ENCODE data around the gene ST3GAL5.
"Not testable (repeated sequence)": the region's sequence is repeated elsewhere in the genome, so short reads cannot be mapped to it uniquely, and the experiment has no call there.

ST3GAL5 gene

DNA sequence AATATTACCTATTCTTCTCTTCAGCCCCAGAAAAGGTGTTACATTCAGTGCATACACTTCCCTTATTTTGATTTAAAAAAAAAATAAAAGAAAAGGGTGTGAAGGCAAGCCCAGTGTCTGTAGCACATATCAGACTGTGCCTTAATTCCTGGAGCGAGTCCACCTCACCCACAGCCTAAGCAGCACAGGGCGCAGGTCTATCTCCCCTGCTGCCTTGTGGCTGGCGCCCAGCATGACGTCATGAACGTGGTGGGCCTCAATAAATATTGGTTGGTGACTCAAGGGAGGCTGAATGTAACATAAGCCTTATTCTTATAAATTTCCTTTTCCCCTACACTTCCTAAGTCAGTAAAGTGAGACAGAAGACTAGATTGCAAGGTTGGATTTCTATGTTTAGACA lies 26.4 kb downstream of the ST3GAL5 start:
- peak; percentile 72 for DNase-seq

DNA sequence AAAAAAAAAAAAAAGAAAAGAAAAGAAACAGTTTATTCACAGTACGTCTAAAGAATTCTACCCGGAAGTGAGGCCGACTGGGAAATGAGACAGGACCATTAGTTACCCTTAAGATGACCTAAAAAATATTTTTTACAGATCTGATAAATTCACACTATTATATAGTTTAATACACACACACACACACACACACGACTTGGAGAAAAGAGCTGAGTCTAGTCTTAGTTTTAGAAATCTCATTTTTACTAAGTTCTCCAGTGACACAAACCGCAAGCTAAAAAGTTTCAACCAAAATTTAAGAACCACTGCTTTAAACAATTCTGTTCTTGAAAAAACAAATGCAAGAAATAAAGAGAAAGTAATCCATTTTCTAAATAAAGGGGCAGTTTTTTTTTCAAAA lies 27.1 kb downstream of the ST3GAL5 start:
- no peak for DNase-seq

DNA sequence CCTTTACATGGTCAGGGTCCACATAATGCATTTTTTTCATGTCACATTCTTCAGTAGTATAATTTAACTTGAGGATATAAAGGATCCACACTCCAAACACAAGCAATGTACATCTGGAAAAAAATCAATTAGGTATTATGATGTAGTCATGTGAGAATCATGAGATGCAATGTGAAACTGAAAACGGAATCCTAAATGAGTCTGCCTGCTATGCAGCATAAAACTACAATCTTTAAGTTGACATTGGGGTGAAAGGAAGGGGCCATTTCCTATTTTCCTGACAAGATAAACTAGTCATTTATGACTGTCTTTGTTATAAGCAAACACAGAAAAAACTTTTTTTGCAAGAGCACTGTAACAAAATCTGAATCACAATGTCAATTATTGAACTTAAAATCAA lies 27.6 kb downstream of the ST3GAL5 start:
- no peak for DNase-seq

DNA sequence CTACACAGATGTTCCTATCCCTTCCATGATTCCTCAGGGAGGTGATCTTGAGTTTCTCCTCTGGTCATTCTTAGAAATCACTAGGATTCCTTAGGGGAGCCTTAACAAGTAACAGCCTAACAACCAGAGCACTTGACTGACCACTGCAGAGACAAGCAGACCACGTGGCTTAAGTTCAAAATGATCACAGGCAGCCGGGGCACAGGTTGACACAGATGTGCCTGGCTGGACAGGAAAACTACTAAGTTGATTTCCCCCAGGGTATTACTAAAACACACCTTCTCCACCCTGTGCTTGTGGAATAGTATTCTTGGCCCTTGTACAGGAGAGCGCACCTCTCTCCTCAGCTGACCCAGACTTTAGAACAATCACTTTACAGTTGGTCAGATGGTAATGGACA lies 29.9 kb downstream of the ST3GAL5 start:
- no peak for DNase-seq

DNA sequence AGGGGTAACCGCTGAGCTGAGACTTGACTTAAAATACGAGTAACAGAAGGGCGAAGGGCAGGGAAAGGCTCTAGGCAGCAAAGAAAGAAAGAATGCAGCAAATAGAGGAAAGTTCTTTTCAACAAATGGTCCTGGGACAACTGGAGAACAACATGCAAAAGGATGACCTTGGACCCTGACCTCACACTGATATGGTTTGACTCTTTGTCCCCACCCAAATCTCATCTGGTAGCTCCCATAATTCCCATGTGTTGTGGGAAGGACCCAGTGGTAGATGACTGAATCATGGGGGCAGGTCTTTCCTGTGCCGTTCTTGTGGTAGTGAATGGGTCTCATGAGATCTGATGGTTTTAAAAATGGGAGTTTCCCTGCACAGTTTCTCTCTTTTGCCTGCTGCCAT lies 33.9 kb downstream of the ST3GAL5 start:
- DNase-seq: no peak

DNA sequence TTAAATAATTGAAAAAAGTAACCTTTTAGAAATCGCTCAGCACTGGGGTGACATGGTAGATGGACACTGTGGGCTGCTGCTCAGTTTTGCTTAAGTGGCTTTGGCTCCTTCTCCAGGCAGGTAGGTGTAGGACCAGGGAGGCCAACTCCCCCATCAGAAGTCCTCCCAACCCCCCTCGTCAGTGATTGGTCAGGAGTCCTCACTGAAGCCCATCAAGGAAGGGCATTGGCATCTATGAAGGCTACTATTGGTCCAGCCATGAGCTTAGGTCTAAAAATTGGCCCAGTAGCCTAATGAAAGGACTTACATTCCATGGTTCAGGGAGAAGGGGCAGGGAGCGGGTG lies 34.7 kb downstream of the ST3GAL5 start:
- DNase-seq: peak; percentile 44

DNA sequence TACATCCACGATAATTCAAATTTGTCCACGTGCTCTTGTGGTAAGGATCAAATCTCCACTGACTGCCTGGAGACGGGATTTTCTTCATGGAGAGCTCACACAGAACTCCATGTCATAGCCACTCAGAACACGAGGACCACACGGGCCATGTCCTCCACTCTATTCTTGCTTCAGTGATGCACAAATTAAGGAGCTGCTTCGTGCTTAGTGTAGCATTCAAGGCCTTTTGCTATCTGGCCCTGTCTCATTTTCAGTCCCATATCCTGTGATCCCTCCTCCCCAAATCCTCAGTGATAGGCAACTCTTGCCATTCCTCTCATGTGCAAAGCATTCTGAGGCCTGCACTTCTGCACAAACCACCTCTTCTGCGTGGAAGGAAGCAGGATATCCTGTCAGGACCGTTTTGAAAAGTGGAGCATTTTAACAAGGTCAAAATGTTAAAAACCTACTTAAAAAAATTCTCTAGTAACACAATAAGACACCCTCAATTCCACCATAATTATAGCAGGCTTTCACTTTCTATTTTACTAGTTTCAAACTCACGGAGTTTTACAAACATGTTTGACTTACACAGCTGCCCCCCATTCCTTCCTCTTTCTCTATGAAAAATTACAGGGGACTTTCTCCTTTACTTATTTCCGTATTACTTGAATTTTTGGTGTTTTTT lies 35.2 kb downstream of the ST3GAL5 start:
- DNase-seq: no peak

DNA sequence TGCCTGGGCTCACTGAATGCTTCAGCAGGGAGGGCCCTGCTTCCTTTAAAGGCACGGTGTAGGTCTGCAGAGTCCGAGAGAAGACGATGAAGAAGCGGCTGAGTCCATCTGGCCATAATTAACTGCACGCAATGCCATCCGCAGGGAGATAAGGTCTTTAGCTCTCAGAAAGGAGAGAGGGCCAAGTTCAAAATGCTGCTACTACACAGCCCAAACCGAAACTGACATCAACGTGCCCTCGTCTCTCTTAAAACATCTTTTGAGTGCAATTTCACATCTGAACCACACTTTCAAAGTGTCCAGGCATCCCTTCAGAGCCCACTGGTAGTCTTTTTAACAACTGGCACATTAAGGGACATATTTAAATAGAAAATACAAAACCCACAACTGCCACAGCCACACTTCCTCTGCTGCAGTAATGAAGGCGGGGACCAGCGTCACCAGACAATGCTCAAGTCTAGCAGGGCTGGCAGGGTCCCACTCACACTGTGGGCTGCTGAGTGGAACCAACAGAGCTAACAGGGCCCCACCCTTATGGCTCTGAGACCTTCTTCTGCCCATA lies 35.8 kb downstream of the ST3GAL5 start:
- peak; percentile 87 for DNase-seq

DNA sequence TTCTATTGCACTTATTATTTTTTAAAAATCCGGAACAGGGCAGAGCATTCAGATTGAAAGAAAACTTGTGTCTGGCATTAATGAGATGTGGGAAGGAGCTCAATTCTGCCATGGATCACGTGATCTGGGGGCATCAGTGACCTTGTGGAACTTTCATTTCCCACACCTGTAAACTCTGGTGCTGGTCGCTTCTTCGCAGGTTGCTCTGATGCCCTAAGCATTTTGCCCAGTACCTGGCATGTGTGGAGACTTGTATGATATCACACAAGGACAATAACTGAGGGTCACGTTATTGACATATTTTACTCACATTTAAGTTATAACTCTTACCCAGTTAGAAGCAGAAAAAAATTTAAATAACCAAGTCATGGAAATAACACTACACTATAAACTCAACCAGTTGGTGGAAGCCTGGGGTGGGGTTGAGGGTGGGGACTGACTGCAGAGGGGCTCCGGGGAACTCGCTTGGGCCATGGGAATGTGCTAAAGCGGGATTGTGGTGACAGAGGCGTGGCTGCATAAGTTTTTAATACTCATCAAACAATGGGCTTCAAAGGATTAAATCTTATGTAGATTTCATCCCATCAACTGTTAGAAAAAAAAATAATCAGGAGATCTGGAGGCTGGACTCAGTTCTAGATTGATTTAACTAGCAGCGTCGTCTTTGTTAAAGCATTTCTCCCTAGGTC lies 36.5 kb downstream of the ST3GAL5 start:
- no peak for DNase-seq

DNA sequence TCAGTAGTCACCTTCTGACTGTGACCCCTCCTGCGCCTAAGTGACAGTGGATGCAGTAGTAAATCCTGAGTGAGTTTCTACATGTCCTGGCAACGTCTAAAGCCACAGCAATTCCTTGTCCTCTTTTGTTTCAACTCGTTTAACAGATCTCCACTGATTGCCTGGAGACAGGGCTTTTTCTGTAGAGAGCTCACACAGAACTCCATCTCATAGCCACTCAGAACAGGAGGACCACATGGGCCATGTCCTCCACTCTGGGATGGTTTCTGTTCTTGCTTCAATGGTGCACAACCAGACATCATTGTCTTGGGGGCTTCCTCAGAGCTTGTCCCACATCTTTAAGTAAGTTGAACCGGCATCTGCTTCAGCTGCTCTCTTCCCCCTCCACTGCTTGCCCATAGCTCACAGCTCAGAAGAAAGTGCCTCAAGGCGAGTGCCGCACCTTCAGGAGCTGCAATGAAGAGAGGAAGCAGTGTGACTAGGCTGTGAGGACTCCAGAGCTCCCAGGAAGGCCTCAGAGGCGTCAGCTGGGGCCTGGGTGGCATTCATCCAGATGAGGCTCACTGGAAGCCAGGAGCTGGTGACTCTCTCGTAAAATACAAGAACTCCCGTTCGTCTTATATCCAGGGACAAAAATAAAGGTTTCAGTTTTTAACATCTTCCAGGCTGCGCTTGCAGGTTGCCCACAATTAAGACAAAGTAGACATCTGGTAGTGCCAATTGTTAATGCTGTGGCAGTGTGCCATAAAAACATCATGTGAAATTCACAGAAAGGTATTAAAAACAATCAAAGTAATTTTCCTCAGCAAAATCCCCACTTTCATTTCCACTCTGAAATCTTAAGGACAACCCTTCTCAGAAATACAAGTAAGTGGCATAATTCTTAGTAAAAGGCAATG lies 37.3 kb downstream of the ST3GAL5 start:
- no peak for DNase-seq

DNA sequence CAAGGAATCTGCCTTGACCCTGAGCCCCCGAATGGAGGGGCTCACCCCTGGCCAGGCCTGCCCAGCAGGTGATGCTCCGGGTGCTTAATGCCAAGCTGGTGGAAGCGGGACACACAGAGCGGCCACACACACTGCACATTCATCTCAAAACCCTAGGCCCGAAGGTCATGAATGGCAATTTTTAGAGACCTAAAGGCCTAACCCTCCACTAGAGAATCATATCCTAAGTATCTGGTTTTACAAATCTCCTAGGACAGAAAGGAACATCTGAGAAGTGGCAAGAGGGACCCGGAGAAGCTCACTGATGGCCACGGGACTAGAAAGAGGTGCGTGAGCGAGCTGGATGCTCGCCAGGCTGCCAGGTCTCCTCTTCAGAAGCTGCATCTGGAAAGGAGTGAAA lies 38.3 kb downstream of the ST3GAL5 start:
- no peak for DNase-seq

DNA sequence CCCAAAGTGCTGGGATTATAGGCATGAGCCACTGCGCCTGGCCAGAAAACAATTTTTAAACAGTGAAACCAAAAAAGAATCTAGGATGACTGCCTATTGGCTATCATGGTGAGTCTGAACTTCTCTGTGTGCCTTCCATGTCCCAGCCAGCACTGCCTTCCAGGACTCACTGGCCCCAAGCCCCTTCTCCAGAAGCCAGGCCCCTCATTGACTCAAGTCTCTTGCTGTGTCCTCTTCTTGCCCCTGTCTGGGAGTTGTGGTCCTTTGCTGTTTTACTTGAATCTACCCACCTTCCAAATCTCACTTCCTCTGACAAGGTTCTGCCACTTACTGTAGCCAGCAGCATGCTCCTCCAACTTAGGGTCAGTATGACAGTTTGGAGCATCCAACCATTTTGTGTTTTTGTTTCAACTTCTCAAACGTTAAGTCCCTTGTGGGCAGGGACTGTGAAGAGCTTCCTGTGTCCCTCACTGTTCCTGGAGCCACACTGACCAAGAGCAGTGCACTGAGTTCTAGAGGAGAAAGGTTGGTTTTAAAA lies 41.7 kb downstream of the ST3GAL5 start:
- no peak for DNase-seq

DNA sequence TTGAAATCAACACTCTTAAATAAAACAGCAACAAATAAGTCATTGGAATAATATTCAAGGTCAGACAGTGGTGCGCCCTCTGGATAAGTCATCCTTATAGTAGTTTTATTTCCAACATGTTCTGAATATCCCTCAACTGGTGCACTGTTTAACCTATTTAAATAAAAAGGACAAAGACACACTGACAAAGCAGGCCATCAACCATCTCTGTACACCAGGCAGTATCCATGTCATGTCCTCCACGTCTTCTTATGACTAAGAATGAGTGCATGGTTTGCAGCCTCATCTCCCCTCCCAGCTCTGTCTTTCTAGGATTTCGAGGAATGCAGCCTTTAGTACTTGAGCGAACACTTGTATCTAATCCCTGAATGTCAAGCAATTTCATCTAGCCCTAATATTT lies 42.4 kb downstream of the ST3GAL5 start:
- DNase-seq: no peak

DNA sequence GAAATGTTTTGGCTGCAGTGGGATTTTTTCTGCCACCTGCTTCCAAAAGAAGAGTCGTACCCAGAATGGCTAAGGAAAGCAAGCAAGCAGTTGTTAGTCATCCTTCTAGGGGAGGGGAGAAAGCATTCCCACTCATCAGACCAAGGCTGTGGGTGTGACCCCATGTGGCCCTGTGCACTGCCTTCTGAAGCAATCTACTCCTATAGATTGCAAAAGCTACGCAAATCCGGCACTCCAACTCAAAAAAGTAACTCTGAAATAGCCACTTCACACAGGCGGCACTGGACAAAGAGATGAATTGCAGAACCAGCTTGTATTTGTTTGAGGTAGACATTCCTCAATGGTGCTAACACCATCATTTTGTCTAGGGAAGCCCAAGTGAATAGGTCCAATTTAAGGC lies 44.3 kb downstream of the ST3GAL5 start:
- no peak for DNase-seq

DNA sequence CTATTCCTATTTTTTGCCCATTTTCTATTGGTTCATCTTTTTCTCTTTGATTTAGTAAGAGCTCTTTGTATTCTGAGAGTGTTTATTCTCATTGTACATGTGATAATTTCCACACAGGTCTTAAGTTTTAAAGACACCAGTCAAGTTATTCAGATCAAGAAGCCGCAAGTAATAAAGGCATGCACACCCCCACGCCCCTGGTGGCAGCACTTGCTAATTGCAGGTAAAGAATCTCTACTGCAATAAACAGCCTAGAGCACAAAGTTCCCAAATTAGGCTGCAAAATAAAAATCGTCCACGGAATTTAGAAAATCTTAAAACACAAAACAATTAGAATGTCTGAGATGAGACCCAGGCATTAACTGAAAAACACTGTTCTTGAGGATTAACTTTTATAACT lies 45.2 kb downstream of the ST3GAL5 start:
- no peak for DNase-seq

DNA sequence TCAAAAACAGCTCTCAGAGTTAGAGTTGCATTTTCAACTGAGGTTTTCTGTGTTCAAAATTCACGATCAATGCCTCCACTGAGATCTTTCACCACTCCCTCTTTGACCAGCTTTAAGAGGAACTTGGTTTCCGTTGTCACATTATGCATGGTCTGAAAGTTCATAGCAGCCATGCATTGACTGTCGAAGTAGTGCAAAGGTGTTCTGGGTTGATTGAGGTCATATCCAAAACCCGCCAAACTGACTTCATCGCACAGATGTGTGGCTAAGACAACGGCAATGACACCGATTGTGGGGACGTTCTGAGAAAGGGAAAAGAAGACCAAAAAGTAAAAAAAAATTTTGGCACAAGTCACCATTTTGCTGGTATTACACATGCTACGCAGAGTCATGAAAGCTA lies 48.7 kb downstream of the ST3GAL5 start:
- no peak for DNase-seq

DNA sequence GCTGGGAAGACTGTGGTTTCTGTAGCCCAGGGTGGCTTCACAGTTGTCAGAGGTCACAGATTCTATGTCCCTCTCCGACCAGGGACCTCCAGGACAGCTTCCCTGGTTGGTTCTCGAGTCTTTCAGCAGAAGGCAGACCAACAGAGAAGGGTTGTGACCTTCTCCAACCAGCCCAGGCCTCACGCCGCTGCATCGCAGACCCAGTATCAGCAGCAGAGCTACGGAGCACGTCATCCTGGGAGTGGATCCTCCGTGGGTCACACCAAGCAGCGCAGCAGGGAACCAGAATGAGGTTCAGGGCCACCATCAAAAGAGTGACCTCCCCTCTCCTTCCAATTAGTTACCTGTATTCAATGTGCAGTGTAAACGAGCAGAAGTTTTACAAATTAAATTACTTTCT lies 49.3 kb downstream of the ST3GAL5 start:
- DNase-seq: no peak

DNA sequence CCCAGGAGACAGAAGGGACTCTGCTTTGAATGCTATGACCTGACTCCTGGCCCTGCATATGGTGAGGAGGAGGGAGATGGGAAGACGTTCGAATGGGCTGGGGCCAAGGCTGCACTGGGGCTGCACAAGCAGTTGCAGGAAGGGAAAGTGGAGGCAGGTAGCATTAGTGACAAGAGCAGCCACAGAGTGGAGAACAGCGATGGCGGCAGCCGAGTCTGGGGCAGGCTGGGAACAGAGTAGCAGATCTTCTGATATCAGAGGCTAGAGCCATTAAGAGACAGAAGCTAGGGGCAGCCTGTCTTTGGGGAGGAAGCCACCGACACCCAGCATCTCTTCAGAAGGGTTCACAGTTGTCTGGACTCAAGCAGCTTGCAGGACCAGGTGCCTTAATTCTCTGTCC lies 50.1 kb downstream of the ST3GAL5 start:
- no peak for DNase-seq

DNA sequence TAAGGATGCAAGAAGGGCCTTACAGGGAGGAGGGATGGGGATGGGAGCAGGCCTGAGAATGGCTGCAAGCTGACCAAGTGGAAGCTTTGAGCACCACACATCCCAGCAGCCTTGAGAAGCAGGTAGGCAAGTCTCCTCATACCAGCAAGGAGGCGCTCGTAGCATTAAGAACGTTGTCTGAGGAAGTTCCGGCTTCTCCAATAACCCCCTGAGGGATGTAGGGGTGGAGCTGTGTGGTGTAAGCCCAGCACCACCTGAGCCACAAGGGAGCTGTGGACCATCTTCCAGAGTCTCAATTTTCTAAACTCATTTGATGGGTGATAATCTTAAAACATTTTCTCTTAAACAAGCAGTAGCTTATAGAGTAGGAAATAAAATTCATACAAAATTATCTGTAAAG lies 50.6 kb downstream of the ST3GAL5 start:
- DNase-seq: no peak

DNA sequence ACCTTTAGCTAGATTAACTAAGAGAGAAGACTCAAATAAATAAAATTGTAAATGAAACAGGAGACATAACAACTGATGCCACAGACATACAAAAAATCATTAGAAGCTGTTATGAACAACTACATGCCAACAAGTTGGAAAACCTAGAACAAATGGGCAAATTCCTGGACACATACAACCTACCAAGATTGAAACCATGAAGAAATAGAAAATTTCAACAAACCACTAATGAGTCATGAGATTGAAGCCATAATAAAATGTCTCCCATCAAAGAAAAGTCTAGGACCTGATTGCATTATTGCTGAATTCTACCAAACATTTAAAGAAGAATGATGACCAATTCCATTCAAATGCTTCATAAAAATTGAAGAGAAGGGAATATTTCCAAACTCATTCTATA lies 54.3 kb downstream of the ST3GAL5 start:
- DNase-seq: no peak

DNA sequence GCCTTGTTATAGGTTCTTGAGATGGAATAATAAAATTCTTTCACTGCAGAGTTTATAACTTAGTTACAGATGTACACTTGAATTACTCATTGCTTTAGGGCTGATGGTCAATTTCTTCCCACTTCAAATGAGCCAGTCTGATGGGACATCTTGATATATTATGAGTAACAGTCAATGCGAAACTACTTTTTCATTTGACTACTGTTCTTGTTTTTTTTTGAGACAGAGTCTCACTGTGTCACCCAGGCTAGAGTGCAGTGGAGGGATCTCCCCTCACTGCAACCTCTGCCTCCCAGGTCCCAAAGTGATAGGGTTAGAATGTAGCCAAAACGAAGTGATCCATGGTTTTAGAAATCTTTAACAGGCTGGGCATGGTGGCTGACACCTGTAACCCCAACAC lies 57.1 kb downstream of the ST3GAL5 start:
- no peak for DNase-seq

DNA sequence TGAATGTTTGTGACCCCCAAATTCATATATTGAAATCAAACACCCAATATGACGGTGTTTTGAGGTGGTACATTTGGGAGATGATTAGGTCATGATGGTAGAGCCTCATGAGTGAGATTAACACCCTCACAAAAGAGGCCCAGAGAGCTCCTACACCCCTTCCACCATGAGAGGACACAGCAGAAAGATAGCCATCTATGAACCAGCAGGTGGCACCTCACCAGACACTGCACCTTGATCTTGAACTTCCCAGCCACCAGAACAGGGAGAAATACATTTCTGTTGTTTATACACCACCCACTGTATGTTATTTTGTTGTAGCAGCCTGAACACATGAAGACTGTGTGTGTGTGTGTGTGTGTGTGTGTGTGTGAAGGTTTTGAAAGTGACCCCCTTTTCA lies 58.1 kb downstream of the ST3GAL5 start:
- peak; percentile 29 for DNase-seq

DNA sequence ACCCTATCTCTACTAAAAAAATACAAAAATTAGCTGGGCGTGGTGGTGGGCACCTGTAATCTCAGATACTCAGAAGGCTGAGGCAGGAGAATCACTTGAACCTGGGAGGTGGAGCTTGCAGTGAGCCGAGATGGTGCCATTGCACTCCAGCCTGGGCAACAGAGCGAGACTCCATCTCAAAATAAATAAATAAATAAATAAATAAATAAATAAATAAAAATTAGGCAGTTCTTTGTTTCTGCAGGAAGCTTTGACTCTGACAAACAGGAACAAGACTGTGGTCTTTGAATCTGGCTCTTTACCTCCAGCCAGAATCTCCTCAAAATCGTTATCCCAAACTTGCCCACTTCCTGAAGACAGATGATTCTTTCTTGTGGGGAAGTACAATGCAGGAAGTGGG lies 59.4 kb downstream of the ST3GAL5 start:
- not testable (repeated sequence) for DNase-seq

DNA sequence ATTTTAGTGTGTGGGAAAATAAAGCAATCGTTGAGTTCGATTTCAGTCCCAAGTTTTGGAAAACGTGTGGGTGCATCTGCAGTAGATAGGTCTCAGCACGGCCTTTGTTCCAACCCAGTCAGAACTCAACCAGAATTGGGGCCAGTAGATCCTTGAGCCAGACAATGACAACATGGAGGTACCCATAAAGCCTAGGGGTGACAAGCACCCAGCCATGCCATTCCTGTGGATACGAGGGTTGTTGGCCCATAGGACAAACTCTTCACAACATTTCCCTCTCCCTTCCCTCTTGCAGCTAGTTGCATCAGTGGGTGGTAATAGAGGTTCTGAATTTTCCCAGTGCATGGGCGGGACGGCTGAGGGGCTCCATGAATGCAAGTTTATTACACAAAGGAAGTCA lies 60.1 kb downstream of the ST3GAL5 start:
- DNase-seq: no peak
